Stimulated activated CD4-positive, alpha-beta T cell treated with anti-CD3 and anti-CD28 coated beads, Interleukin-4, amount 100 ng/mL, for 1 hour (primary cell): ENCODE results near the gene TFAP2A.

ENCODE experiments used
- DNase-seq: peaks from one replicate; pipeline ENCODE4 v3.0.0-alpha.2; 2020

The TFAP2A gene

GRCh38 chr6:10382322-10382721 lies 32.6 kb downstream of the TFAP2A start:
- DNase-seq = no peak

DNA sequence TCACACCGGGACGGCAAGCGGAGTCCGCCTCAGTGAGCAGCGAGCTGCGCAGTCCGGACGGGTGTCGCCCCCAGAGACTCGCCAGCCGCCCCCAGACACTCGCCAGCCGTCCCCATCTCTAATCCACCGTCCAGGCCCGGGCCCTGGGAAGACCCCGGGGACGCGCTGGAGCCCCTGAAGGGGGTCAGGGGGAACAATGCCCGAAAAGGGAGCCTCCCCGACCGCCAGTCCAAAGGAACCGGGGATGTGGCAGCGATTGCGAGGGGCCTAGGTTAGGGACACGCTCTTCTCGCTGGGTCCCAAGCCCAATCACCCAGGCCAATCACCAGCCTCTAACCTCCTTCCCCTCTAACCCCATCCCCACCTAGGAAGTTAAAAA lies 33.1 kb downstream of the TFAP2A start:
- DNase-seq = no peak

DNA sequence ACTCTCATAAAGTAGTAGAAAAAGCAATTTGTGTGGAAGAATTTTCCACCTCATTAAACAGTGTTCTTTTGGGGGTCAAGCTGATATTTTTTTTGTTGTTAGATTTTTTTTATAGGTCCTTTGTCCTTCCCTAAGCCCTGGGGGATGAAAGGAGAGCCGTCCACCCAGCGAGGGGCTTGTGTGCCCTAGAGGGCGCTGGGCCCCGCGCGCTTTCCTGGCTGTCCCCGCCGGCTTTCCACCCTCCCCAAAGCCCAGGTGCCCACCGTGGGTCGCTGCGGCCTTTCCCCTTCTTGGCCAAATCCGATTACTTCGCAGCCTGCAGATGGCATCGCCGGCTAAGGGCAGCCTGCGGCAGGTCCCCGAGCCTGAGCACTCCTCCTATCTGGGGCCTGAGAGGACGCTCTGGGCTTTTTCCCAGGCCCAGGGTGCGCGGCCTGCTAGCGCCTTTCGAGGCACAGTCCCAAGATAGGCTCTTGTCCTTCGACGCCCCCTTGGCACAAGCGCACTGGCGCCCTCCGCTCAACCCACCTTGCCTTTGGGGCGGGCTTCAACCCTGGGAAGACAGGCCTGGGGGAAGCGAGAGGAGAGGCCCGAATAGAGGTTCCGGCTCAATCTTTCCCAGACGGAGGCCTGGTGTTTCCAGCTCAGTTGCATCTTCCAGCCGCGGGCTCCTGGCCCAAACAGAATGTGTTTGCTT lies 33.6 kb downstream of the TFAP2A start:
- no peak for DNase-seq

- DNase-seq = no peak
Measured at GRCh38 chr6:10375391-10375969, 39.4 kb downstream of the TFAP2A start.

DNA sequence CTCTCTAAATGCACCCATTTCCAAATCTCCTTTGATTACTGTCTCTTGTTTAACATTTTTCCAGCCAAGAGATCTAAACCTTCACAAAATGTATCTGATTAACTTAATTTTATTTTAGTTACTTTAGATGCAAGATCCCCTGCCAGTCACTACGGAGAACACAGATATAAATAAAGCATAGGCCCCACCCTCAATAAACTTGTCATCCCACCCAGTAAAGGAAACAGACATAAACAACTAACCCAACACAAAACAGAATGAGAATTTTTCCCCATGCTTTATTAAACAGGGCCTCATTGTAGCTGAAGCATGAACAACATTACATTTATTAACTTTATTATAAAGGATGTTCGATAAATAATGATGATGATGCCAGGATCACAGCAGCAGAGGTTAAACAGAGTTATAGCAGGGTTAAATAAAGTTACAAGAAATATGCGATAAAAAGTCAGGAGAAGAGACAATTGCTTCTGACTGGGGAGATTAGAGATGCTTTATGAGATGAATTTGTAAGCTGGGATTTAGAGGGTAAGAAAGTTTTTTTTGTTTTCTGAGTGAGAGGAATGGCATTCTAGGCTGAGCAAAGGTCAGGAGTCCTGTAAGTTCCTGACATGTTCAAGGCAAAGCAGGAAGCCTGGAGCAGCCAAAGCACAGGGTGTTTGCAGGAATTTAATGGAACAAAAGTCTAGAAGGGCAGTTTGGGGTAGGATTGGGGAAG lies 41.1 kb downstream of the TFAP2A start:
- DNase-seq = no peak

- DNase-seq = no peak
Measured at GRCh38 chr6:10369896-10370295, 45.0 kb downstream of the TFAP2A start.

GRCh38 chr6:10368861-10369260 lies 46.0 kb downstream of the TFAP2A start:
- no peak for DNase-seq

- DNase-seq = no peak
Measured at GRCh38 chr6:10363911-10364310, 51.0 kb downstream of the TFAP2A start.

DNA sequence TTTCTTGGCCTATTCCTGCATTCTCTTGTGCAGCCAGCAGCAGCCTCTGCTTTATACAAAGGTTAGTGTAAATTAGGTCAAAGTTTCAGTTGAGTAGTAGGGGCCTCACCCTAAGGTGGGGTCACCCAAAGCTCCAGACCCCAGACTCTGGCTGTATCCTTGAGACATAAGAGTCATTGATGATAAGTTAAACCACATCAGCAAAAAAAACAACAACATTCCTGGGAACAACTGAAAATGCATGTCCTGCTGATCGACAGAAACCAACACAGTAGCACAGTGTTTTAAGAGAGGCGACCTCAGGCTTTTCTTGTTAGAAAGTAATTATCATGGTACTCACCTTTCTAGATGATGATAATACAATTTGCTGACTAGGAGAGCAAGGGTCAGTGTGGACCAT lies 52.6 kb downstream of the TFAP2A start:
- no peak for DNase-seq

DNA sequence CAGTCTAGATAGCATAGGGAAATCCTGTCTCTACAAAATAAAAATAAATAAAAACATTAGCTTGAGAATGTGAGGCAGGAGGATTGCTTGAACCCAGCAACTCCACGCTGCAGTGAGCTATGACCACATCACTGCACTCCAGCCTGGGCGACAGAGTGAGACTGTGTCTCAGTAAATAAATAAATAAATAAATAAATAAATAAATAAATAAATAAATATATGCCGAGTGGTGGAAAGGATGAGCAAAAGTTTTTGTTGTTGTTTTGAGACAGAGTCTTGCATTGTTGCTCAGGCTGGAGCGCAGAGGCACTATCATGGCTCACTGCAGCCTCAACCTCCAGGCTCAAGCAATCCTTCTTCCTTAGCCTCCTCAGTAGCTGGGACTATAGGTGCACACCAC lies 53.4 kb downstream of the TFAP2A start:
- no peak for DNase-seq

GRCh38 chr6:10359581-10359980 lies 55.3 kb downstream of the TFAP2A start:
- no peak for DNase-seq

DNA sequence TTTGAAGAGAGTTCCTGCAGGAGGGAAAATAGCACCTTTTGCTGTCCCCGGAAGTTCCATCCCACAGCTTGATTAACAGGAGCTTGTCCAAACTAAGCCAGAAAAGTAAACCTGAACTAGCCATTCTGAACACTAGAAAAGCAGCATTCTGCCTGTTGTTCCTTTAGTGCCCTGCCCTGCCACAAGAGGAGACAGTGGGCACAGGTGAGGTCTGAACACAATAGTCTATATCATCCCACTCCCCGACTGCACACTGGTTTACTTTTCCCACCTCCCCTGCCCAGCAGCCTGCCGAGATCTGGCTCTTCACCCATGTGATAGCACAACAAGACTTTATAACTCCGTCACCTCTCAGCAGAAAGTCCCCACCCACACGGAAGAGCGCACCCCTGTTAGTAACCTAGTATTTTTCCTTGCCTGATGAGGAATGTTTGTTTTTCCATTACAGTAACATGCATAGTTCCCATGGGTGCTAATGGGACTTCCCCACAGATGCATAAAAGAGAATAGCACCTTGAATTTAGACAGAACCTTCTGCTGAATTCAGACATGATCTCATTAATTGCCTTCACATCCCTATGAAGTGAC lies 59.7 kb downstream of the TFAP2A start:
- DNase-seq = no peak

DNA sequence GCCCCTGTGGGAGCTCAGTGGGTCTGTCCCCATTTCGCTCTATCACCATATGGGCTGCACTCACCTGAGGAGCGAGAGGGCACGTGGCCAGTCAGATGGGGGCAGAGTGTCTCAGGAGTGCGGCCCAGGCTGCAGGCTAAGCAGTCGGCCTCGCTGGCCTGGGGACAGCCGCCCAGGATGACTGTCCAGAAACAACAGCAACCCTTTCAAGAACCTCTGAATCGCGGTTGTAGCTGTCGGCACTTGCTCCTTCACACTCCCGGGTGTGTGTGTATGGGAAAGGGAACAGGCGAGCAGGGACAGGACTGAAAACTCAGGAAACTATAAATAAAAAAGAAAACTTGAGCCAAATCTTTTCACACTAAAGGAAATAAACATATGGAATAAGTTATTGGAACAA lies 63.1 kb downstream of the TFAP2A start:
- DNase-seq = no peak

GRCh38 chr6:10350720-10351119 lies 64.2 kb downstream of the TFAP2A start:
- no peak for DNase-seq

- no peak for DNase-seq
Measured at GRCh38 chr6:10347561-10348327, 67.1 kb downstream of the TFAP2A start.
